SKM-1 treated with dmso at 0.1 percent for 144 hours (cell line): ENCODE data around the gene RGS9BP.
"Not testable (repeated sequence)": the region's sequence is repeated elsewhere in the genome, so short reads cannot be mapped to it uniquely, and the experiment has no call there.

Experiments used
- DNase-seq: peaks from one replicate; lab custom pipeline; 2025; ENCODE audit not compliant: unreplicated experiment; lab: John Stamatoyannopoulos, UW

The RGS9BP gene

GRCh38 chr19:32694851-32695250 is 19.2 kb downstream of the RGS9BP start:
- DNase-seq, result not testable (repeated sequence)

GRCh38 chr19:32695506-32695905 is 19.9 kb downstream of the RGS9BP start:
- not testable (repeated sequence) for DNase-seq

DNA sequence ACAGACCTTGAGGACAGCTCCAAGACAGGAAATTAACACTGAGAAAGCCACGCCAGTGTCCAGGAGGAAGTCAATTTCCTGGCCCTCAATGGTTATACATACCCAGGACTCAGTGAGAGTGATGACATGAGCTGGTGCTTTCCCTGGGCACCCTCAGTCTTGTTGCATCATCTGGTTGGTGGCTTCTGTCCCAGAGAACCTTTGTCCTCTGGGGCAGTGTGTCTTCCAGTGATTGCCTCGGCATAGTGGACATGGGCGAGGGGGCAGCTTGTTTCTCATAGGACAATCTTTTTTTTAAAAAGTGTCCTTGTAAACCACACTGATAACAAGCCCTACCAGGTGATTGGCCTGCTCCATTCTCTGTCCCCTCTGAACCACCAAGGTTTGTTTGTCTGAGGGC is 21.1 kb downstream of the RGS9BP start:
- DNase-seq, result not testable (repeated sequence)

GRCh38 chr19:32700129-32700528 is 24.5 kb downstream of the RGS9BP start:
- not testable (repeated sequence) for DNase-seq

DNA sequence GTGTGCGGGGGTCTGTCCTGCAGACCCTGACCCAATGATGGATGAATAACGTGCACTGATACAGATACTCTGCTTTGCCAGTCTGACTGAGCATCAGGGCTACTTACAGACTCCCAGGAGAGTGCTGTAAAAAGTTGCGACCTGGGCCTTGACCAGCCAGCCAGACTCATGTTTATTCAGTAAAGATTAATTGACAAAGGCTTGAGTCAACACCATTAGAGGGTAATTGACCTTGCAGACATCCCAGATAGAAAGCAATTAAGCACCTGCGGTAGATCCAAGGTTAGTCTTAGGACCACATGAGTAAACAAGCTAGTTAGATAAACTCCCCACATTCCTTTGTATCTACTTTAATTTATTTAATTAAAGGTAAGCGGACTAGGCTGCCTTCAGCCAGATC is 26.4 kb downstream of the RGS9BP start:
- no peak for DNase-seq

GRCh38 chr19:32704006-32704405 is 28.4 kb downstream of the RGS9BP start:
- not testable (repeated sequence) for DNase-seq

GRCh38 chr19:32708457-32708856 is 32.8 kb downstream of the RGS9BP start:
- DNase-seq, result no peak

DNA sequence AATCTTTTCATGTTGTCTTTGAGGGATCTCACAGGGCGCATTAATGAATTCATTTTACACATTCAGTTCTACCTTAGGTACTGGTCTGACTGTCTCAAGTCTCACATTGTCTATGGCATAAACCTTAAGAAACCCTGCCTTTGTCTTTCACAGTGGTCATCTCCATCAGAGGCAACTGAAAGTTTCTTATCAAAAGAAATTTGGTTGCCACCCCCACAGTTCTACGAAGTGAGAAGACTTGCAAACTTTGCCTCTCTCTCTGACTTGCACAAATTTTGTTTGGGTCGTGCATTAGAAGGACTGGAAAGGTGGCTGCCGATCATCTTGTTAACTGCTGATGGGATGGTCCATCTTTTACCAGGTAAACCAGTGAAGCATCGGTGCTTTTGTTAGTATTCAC is 33.4 kb downstream of the RGS9BP start:
- DNase-seq, result no peak

- no peak for DNase-seq
Observed at GRCh38 chr19:32711747-32712146, 36.1 kb downstream of the RGS9BP start.

DNA sequence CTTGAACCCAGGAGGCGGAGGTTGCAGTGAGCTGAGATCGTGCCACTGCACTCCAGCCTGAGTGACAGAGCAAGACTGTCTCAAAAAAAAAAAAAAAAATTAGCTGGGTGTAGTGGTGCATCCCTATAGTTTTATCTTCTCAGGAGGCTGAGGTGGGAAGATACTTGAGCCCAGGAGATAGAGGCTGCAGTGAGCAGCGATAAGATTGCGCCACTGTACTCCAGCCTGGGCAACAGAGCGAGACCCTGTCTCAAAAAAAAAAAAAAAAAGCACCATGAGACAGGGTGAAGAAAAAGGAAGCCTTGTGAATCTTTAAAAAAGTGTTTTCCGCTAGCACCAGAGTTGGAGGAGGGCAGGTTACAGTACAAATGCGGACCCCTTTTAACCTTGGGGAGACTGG is 40.6 kb downstream of the RGS9BP start:
- not testable (repeated sequence) for DNase-seq

GRCh38 chr19:32717496-32717895 is 41.8 kb downstream of the RGS9BP start:
- no peak for DNase-seq

DNA sequence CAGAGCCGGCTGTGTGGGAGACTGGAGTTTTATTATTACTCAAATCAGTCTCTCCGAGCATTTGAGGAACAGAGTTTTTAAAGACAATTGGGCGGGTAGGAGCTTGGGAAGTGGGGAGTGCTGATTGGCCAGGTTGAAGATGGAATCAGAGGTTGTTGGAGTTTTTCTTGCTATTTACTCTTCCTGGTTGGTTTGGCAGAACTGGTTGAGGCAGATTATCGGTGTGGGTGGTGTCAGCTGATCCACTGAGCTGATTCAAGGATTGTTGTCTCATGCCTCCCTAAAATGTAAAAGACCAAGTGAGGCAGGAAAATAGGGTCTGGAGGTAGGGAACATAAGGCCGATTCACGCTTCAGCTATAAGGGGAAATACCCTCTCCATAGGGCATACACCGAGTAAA is 42.6 kb downstream of the RGS9BP start:
- no peak for DNase-seq

DNA sequence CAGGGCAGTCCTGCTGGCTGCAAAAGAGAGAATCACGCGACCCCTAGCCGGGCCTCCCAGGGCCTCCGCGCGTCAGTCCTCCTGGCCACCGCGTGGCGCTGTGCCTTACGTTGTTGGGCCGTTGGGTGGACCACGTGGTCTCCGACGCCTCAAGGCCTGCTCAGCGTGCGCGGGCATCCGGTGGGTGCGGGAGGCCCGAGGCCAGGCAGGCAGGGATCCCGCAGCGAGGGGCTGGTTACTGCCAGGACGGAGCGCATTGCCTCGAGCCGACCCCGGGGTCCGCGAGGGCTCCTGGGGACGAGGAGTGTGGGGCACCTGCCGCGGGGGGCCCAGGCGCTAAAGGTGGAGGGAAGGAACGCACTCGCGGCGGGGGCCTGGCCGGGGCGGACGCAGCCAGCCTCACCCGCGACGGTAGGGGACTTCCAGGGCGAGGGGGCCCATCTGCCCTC is 44.0 kb downstream of the RGS9BP start, which contains the start of gene TDRD12:
TDRD12 (plus strand) TSS at position 157 of the 449 bp plus-strand sequence. CDS start 306 bp downstream, outside the sequence.
- DNase-seq, result no peak

DNA sequence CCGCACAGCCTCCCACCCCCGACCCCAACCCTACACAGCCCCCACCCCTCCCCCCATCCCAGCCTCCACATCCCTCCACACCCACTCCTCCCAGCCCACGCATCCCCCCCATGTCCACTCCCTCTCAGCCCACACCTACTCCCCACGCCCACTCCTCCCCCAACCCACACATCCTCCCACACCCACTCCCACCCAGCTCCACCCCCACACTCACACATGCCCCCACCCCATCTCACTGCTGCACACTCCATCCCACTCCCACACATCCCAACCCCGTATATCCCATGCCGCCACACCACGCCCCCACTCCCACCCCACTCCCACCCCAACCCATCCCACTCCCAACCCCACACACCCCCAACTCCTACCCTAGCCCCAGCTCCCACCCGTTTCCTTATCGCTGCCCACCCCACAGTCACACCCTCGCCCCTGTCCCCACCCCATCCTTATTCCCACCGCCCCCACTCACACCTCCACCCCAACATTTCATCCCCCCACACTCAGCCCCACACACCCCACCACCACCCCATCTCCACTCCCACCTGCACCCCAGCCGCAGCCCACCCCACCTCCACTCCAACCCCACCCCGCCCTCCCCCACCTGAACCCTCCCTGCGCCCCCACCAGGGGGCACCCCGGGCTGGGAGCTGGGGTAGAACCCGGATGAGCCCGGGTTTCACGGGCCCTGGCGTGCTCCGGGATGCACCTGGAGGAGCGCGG is 44.7 kb downstream of the RGS9BP start:
- DNase-seq, result no peak

GRCh38 chr19:32720936-32721250 is 45.2 kb downstream of the RGS9BP start:
- no peak for DNase-seq
